HG02571 (cell line): ENCODE measurements around the gene TRPV2.
A peak's percentile ranks its signal among the peaks of the same experiment; 100 is the strongest.
"Not testable (repeated sequence)": the region's sequence is repeated elsewhere in the genome, so short reads cannot be mapped to it uniquely, and the experiment has no call there.

Experiments
- ATAC-seq: cut with Tn5 transposase; IDR thresholded peaks from one replicate; pipeline ENCODE4 v1.9.1; 2021; ENCODE audit warnings: mild to moderate bottlenecking, moderate library complexity; ENCODE audit not compliant: unreplicated experiment

Gene TRPV2

GRCh38 chr17:16434662-16435061 is 19.3 kb downstream of the TRPV2 start:
- no peak for ATAC-seq

GRCh38 chr17:16435925-16436886 is 20.8 kb downstream of the TRPV2 start:
- ATAC-seq, result no peak

- no peak for ATAC-seq
These were observed 21.7 kb downstream of the TRPV2 start for GRCh38 chr17:16437083-16437482.

- ATAC-seq, result no peak
These were observed 22.8 kb downstream of the TRPV2 start for GRCh38 chr17:16438173-16438556.

- peak; percentile 77 for ATAC-seq
These were observed 23.4 kb downstream of the TRPV2 start for GRCh38 chr17:16438557-16439302.

- no peak for ATAC-seq
These were observed 24.0 kb downstream of the TRPV2 start for GRCh38 chr17:16439303-16439791.

GRCh38 chr17:16439811-16440351 is 24.5 kb downstream of the TRPV2 start:
- ATAC-seq, result no peak

- not testable (repeated sequence) for ATAC-seq
These were observed 25.0 kb downstream of the TRPV2 start for GRCh38 chr17:16440354-16440753.

GRCh38 chr17:16440901-16441629 is 25.7 kb downstream of the TRPV2 start:
- ATAC-seq, result no peak

- no peak for ATAC-seq
These were observed 26.8 kb downstream of the TRPV2 start for GRCh38 chr17:16442141-16442540.

- ATAC-seq, result no peak
These were observed 27.5 kb downstream of the TRPV2 start for GRCh38 chr17:16442594-16443510.

GRCh38 chr17:16443511-16444257 is 28.3 kb downstream of the TRPV2 start:
- ATAC-seq, result no peak

- no peak for ATAC-seq
These were observed 29.0 kb downstream of the TRPV2 start for GRCh38 chr17:16444258-16444886.

- ATAC-seq, result no peak
These were observed 31.1 kb downstream of the TRPV2 start for GRCh38 chr17:16446338-16446983.

- ATAC-seq, result no peak
These were observed 32.3 kb downstream of the TRPV2 start for GRCh38 chr17:16447676-16448075.

GRCh38 chr17:16448490-16448889 is 33.1 kb downstream of the TRPV2 start:
- ATAC-seq, result no peak

- ATAC-seq, result no peak
These were observed 33.8 kb downstream of the TRPV2 start for GRCh38 chr17:16449121-16449570.

GRCh38 chr17:16450028-16450427 is 34.7 kb downstream of the TRPV2 start:
- no peak for ATAC-seq
